SK-N-MC (cell line): ENCODE measurements around the gene CHMP3.

Experiments used
- EZH2 ChIP-seq: fragments of 200-600 bp; sonication (generic); IDR thresholded peaks from one replicate; pipeline ENCODE4 v1.6.1; 2017; ENCODE audit warnings: antibody characterized with exemption
- POLR2AphosphoS5 ChIP-seq: IDR thresholded peaks from 2 replicates; pipeline ENCODE4 v1.6.1; 2012; ENCODE audit warnings: mild to moderate bottlenecking, low read depth, low read length, borderline replicate concordance

- TF ChIP-seq EZH2 (no peak), POLR2AphosphoS5 (no peak)
Measured at GRCh38 chr2:86570059-86570458, 6.8 kb upstream of the CHMP3 start.
